ENCODE results near the gene PRKCH.

DNA sequence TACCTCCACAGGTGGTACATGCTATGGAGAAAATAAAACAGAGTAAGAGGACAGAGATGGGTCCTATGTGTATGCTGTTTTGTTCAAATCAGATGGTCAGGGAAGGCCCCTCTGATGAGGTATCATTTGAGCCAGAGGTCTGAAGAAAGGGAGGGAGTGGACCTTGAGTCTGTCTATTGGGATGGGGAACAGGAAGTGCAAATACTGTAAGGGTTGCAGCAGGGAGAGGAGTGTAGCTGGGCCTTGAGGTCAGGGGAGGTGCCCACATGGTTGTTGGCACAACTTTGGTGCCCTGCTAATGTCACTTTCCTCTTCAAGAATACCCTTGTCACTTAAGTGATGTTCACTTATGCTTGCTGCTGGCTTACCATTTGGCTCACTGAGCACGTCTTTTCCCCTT, 83.3 kb downstream of the PRKCH start:
- TF ChIP-seq TCF4 (CRISPR knock-in tag; IDR thresholded peaks at IDR 0.05; ENCODE audit: borderline replicate concordance), result no peak
- TF ChIP-seq, protein P1, sequence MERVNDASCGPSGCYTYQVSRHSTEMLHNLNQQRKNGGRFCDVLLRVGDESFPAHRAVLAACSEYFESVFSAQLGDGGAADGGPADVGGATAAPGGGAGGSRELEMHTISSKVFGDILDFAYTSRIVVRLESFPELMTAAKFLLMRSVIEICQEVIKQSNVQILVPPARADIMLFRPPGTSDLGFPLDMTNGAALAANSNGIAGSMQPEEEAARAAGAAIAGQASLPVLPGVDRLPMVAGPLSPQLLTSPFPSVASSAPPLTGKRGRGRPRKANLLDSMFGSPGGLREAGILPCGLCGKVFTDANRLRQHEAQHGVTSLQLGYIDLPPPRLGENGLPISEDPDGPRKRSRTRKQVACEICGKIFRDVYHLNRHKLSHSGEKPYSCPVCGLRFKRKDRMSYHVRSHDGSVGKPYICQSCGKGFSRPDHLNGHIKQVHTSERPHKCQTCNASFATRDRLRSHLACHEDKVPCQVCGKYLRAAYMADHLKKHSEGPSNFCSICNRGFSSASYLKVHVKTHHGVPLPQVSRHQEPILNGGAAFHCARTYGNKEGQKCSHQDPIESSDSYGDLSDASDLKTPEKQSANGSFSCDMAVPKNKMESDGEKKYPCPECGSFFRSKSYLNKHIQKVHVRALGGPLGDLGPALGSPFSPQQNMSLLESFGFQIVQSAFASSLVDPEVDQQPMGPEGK (CRISPR knock-in tag; IDR thresholded peaks at IDR 0.05; ENCODE audit: borderline replicate concordance), result no peak
- TF ChIP-seq TOX (CRISPR knock-in tag; IDR thresholded peaks at IDR 0.05; ENCODE audit: borderline replicate concordance), result no peak
- TF ChIP-seq, protein P2, sequence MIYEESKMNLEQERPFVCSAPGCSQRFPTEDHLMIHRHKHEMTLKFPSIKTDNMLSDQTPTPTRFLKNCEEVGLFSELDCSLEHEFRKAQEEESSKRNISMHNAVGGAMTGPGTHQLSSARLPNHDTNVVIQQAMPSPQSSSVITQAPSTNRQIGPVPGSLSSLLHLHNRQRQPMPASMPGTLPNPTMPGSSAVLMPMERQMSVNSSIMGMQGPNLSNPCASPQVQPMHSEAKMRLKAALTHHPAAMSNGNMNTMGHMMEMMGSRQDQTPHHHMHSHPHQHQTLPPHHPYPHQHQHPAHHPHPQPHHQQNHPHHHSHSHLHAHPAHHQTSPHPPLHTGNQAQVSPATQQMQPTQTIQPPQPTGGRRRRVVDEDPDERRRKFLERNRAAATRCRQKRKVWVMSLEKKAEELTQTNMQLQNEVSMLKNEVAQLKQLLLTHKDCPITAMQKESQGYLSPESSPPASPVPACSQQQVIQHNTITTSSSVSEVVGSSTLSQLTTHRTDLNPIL (CRISPR knock-in tag; IDR thresholded peaks at IDR 0.05; ENCODE audit: low read depth), result no peak
- TF ChIP-seq PPARA (CRISPR knock-in tag; IDR thresholded peaks at IDR 0.05; ENCODE audit: borderline replicate concordance), result no peak
- no peak for TF ChIP-seq ZFP3 (CRISPR knock-in tag; IDR thresholded peaks at IDR 0.05)
- TF ChIP-seq RARB (CRISPR knock-in tag; IDR thresholded peaks at IDR 0.05), result no peak
- TF ChIP-seq ZNF565 (CRISPR knock-in tag; conservative IDR thresholded peaks at IDR 0.05; ENCODE audit: low read depth), result no peak
- TF ChIP-seq, protein P3, sequence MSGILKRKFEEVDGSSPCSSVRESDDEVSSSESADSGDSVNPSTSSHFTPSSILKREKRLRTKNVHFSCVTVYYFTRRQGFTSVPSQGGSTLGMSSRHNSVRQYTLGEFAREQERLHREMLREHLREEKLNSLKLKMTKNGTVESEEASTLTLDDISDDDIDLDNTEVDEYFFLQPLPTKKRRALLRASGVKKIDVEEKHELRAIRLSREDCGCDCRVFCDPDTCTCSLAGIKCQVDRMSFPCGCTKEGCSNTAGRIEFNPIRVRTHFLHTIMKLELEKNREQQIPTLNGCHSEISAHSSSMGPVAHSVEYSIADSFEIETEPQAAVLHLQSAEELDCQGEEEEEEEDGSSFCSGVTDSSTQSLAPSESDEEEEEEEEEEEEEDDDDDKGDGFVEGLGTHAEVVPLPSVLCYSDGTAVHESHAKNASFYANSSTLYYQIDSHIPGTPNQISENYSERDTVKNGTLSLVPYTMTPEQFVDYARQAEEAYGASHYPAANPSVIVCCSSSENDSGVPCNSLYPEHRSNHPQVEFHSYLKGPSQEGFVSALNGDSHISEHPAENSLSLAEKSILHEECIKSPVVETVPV (CRISPR knock-in tag; IDR thresholded peaks at IDR 0.05), result no peak
- no peak for TF ChIP-seq ZFP30 (CRISPR knock-in tag; IDR thresholded peaks at IDR 0.05)
- TF ChIP-seq CSDC2 (CRISPR knock-in tag; IDR thresholded peaks at IDR 0.05), result no peak
- no peak for TF ChIP-seq ZC3H10 (CRISPR knock-in tag; IDR thresholded peaks at IDR 0.05)
- TF ChIP-seq, protein P4, sequence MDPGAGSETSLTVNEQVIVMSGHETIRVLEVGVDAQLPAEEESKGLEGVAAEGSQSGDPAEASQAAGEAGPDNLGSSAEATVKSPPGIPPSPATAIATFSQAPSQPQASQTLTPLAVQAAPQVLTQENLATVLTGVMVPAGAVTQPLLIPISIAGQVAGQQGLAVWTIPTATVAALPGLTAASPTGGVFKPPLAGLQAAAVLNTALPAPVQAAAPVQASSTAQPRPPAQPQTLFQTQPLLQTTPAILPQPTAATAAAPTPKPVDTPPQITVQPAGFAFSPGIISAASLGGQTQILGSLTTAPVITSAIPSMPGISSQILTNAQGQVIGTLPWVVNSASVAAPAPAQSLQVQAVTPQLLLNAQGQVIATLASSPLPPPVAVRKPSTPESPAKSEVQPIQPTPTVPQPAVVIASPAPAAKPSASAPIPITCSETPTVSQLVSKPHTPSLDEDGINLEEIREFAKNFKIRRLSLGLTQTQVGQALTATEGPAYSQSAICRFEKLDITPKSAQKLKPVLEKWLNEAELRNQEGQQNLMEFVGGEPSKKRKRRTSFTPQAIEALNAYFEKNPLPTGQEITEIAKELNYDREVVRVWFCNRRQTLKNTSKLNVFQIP (CRISPR knock-in tag; IDR thresholded peaks at IDR 0.05; ENCODE audit: borderline replicate concordance, low read depth), result no peak
- TF ChIP-seq SNAI2 (CRISPR knock-in tag; IDR thresholded peaks at IDR 0.05), result no peak

Data from SK-N-SH treated with all-trans-retinoic acid at 6 μM for 48 hours (cell line).